Measurements from ENCODE around the gene COMP.

The COMP gene

GRCh38 chr19:18803550-18804138, 12.5 kb upstream of the COMP start:
- no peak for DNase-seq (ENCODE audit: low read depth)

DNA sequence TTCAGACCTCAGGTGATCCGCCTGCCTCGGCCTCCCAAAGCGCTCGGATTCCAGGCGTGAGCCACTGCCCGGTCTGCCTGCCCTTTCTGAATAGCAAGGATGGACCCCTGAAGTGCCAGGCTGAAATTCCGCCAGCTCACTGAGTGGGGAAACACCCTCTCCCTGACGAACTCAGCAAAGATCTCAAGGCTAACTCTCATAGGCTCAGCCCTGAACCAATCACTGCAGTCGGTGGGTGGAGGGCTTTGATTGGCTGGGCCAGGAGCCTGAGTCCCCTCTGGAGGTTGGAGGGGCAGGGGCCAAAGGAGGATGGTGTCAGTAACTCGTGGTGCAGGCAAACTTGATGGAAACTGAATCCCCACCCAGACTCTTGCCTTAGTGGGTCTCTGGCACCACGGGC, 11.2 kb upstream of the COMP start:
- no peak for DNase-seq (ENCODE audit: low read depth)

DNA sequence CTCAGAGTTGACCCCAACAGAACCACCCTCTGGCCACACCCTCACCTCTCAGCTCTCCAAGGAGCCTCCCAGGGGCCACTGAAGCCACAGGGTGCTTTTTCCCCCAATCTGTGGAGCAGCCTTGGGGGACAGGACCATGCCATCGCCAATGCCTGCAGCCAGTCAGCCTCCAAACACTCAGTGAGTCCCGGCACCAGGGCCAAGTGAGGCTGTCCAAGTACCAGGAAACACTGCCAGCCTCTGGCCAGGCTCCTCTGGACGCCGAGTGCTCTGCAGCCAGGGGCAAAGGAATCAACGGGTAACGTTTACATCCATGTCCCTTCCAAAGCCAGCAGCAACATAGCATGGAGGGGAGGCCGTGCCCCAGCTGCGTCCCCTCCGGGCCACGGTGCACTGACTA, 9.5 kb upstream of the COMP start:
- DNase-seq (ENCODE audit: low read depth) = no peak

GRCh38 chr19:18800079-18800478, 9.0 kb upstream of the COMP start:
- DNase-seq (ENCODE audit: low read depth) = no peak

DNA sequence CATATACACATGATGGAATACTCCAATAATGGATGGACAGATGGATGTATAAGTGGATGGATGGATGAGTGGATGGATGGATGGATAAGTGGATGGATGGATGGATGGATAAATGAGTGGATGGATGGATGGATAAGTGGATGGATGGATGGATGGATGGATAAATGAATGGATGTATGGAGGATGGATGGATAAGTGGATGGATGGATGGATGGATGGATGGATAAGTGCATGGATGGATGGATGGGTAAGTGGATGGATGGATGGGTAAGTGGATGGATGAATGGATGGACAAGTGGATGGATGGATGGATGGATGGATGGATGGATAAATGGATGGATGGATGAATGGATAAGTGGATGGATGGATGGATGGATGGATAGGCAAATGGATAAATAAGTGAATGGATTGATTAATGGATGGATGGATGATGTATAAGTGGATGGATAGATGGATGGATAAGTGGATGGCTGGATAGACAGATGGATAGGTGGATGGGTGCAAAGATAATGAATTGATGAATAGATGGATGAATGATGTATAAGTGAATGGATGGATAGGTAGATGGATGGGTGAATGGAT, 8.4 kb upstream of the COMP start:
- no peak for DNase-seq (ENCODE audit: low read depth)

- DNase-seq (ENCODE audit: low read depth) = no peak
Observed at GRCh38 chr19:18798384-18799352, 7.6 kb upstream of the COMP start.

GRCh38 chr19:18796239-18796638, 5.1 kb upstream of the COMP start:
- DNase-seq (ENCODE audit: low read depth) = no peak

DNA sequence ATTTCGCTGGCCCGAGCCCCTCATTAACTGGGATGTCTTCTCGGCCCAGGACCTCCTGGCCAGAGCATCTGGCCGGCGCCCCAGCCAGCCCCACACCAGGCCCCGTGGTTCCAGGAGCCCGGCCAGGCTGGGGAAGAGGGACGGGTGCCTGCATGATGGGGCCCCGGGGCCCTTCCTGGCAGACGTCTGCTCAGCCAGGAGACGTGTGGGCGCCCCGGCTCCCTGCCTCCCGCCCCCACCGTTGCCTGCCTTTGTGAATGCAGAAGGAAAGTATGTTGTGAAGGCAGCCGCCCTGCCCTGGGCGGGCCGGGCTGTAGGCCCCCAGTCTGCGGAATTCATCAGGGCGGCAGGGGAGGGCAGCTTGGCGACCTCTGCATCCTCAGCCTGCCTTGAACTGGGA, 4.4 kb upstream of the COMP start:
- DNase-seq (ENCODE audit: low read depth) = no peak

- no peak for DNase-seq (ENCODE audit: low read depth)
Observed at GRCh38 chr19:18794692-18795091, 3.6 kb upstream of the COMP start.

DNA sequence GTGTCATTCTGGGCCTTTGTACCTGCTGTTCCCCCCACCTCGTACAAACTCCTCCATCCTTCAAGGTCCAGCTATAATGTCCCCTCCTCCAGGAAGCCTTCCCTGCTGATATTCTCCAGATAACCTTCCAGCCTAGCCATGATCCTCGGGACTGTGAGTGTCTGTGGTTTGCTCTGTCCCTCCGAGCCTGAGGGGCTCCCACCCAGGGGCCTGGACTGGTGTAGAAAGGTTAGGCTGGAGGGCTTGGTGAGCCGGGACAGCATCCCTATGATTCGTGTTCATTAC, 2.9 kb upstream of the COMP start:
- DNase-seq (ENCODE audit: low read depth) = no peak

- no peak for DNase-seq (ENCODE audit: low read depth)
Observed at GRCh38 chr19:18793144-18794028, 2.3 kb upstream of the COMP start.

GRCh38 chr19:18792661-18793060, 1.6 kb upstream of the COMP start:
- DNase-seq (ENCODE audit: low read depth) = no peak

DNA sequence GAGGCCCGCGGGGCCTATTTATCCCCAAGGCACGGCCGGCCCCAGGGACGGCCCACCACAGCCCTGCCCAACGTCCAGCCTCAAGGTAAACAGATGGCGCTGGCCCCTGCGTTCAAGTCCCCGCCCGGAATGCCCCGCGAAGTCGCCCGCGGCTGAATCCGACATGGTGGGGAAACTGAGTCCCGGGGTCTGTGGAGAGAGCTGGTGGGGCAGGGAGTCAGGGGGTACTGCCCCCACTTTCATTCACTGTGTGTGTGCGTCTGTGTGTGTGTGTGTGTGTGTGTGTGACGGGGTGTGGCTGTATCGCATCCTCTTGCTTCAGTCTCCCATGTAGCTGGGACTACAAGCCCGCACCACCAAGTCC, 192 bp upstream of the COMP start:
- DNase-seq (ENCODE audit: low read depth) = no peak

DNA sequence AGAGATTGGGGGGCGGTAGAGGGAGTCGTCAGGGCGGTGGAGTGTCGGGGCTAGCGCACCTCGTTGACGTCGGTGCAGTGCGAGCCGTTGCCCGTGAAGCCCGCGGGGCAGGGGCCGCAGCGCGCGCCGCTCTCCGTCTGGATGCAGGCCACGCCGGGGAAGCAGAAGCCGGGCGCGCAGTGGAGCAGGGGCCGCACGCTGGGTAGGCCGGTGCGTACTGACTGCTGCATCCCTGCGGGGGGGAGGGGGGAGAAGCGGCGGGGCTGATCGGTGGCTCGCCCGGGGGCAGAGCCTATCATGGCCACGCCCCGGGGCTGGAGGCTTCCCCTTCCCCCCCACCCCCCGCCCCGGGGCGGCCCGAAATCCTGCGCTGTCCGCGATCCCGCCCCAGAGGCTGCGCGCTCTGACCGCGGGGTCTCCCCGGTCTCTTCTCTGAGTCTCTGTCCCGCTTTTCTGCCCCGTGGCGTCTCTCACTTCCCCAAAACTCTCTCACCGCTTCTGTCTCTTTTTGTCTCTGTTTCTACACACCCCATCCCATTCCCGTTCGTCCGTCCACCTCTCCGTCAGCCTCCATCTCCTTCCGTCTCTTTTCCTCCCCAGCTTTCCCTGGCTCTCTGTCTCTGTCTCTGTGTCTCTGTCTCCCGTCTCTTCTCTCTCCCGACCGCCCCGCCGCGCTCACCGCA, 1.1 kb downstream of the COMP start:
- DNase-seq (ENCODE audit: low read depth) = no peak

GRCh38 chr19:18789422-18789869, 1.7 kb downstream of the COMP start:
- no peak for DNase-seq (ENCODE audit: low read depth)

DNA sequence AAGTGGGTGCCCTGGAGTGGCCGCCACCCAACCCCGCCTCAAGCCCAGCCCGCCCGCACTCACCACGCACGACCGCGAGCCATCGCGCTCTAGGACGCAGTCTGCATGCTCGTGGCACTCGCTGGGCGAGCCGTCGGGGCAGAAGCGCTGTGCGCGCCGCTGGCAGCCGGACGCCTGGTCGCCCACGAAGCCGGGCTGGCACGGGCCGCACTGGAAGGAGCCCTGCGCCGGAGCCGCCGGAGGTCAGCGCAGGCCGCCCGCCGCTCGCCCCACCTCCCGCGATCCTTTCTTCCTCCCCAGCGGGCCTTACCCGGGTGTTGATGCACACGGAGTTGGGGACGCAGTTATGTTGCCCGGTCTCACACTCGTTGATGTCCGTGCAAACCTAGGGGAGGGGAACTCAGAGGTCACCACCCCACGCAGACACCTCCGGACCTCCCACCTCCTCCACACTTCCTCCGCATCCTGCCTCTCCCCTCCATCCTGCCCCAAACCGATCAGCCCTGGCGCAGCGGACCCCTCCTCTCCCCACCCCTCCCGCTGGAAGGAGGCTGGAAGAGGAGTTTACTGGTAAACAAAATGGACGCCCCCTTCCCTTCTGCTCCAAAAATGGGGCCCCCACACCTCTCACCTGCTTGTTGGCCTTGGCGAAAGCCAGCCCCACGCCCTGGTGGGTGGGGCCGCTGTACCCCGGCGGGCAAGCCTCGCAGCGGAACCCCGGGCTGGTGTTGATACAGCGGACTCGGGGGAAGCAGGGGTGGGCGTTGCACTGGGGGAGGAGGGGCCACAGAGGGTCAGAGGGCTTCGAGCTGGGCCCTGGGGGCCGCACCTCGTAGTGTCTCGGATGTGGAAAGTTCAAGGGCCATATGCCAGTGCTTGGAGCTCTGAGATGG, 2.3 kb downstream of the COMP start:
- no peak for DNase-seq (ENCODE audit: low read depth)

GRCh38 chr19:18785179-18786124, 5.7 kb downstream of the COMP start:
- DNase-seq (ENCODE audit: low read depth) = peak; percentile 40

DNA sequence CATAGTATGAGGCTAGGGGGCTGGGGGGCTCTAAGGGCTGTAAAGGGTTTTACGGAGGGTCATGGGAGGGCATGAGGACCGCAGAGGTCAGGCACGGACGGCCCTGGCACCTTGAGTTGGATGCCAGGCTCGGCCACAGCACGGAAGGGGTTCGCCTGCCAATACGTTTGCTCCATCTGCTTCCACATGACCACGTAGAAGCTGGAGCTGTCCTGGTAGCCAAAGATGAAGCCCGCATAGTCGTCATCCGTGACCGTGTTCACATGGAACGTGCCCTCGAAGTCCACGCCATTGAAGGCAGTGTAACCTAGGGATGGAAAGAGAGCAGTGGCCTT, 6.4 kb downstream of the COMP start:
- DNase-seq (ENCODE audit: low read depth) = no peak

- DNase-seq (ENCODE audit: low read depth) = no peak
Observed at GRCh38 chr19:18783958-18784785, 6.9 kb downstream of the COMP start.
